Osteoblast (primary cell): Measurements from ENCODE around the gene CRHR1. TPM values are rescaled to one million over a fixed set of nuclear protein-coding genes. Genes with fewer than 3 reads are reported as not detected.

Source experiments
- DNase-seq: peaks from one replicate; pipeline ENCODE4 v3.0.0; 2011; ENCODE audit warnings: low spot score, mixed read lengths; ENCODE audit not compliant: insufficient read length; ENCODE audit errors: missing footprints
- H2AFZ ChIP-seq: 2 replicates; pipeline ENCODE4 v1.6.0; 2011; ENCODE audit warnings: mild to moderate bottlenecking, low read length
- H3K27ac ChIP-seq: 2 replicates; pipeline ENCODE4 v1.5.1; 2011; ENCODE audit warnings: mild to moderate bottlenecking, low read depth, low read length, moderate library complexity
- H3K27me3 ChIP-seq: 2 replicates; pipeline ENCODE4 v1.6.0; 2012; ENCODE audit warnings: mild to moderate bottlenecking, control low read depth, inconsistent platforms, low read length, moderate library complexity; ENCODE audit not compliant: insufficient read depth
- H3K36me3 ChIP-seq: 2 replicates; pipeline ENCODE4 v1.5.1; 2011; ENCODE audit warnings: mild to moderate bottlenecking, low read length, control low read depth, moderate library complexity; ENCODE audit not compliant: insufficient read depth
- H3K4me1 ChIP-seq: 2 replicates; pipeline ENCODE4 v1.5.1; 2011; ENCODE audit warnings: mild to moderate bottlenecking, low read length, control low read depth, moderate library complexity; ENCODE audit not compliant: insufficient read depth
- H3K4me2 ChIP-seq: 2 replicates; pipeline ENCODE4 v1.6.0; 2011; ENCODE audit warnings: mild to moderate bottlenecking, low read length; ENCODE audit not compliant: insufficient read depth
- H3K4me3 ChIP-seq: fragments of 200-600 bp; sonication (generic); 3 replicates; pipeline ENCODE4 v1.5.1; 2012; ENCODE audit warnings: mild to moderate bottlenecking, low read length, inconsistent platforms; ENCODE audit not compliant: insufficient read depth
- H3K79me2 ChIP-seq: 2 replicates; pipeline ENCODE4 v1.6.0; 2012; ENCODE audit warnings: mild to moderate bottlenecking, low read length, control low read depth, inconsistent platforms; ENCODE audit not compliant: insufficient read depth
- H3K9me3 ChIP-seq: 2 replicates; pipeline ENCODE4 v1.5.1; 2011; ENCODE audit warnings: low read depth, low read length, control low read depth
- H4K20me1 ChIP-seq: 2 replicates; pipeline ENCODE4 v1.6.0; 2012; ENCODE audit warnings: mild to moderate bottlenecking, low read length, control low read depth; ENCODE audit not compliant: insufficient read depth
- CTCF ChIP-seq: IDR thresholded peaks from 2 replicates; pipeline ENCODE4 v1.5.1; 2011; ENCODE audit warnings: mild to moderate bottlenecking, low read depth, low read length, moderate library complexity; ENCODE audit errors: extremely low read depth
- total RNA-seq: library from RNA; depleted of rRNA; stranded (reverse); fragments of >200 nt; gene quantifications from 2 replicates; pipeline ENCODE4 v1.2.3, GENCODE V29; 2012

CRHR1 gene
- total RNA-seq, 1 donor: not detected

GRCh38 chr17:45851464-45851863 is 67.3 kb downstream of the CRHR1 start:
- no peaks in the 10 kb centered on the region for H3K79me2 ChIP-seq
- no peak for TF ChIP-seq CTCF
- H4K20me1 ChIP-seq: no peaks in the 10 kb centered on the region
- DNase-seq: no peak
- H3K4me1 ChIP-seq: no peaks in the 10 kb centered on the region
- H3K4me3 ChIP-seq: no peak overlapping the region
- H3K27me3 ChIP-seq: no peaks in the 10 kb centered on the region
- H3K36me3 ChIP-seq: no peaks in the 10 kb centered on the region
- H2AFZ ChIP-seq: no peak overlapping the region
- H3K4me2 ChIP-seq: no peak overlapping the region
- no peaks in the 10 kb centered on the region for H3K9me3 ChIP-seq
- H3K27ac ChIP-seq: no peak overlapping the region

- Histone ChIP-seq H3K9me3 (no peaks in the 10 kb centered on the region), H3K27ac (no peak overlapping the region), H3K27me3 (no peaks in the 10 kb centered on the region), H4K20me1 (no peaks in the 10 kb centered on the region), H3K4me1 (no peaks in the 10 kb centered on the region), H2AFZ (no peak overlapping the region), H3K36me3 (no peaks in the 10 kb centered on the region), H3K4me2 (no peak overlapping the region), H3K79me2 (no peaks in the 10 kb centered on the region), H3K4me3 (no peak overlapping the region)
- no peak for TF ChIP-seq CTCF
- peak; percentile 62 for DNase-seq
These were observed 67.8 kb downstream of the CRHR1 start for GRCh38 chr17:45851873-45852272.

- no peaks in the 10 kb centered on the region for H3K4me1 ChIP-seq
- H3K36me3 ChIP-seq: no peaks in the 10 kb centered on the region
- no peaks in the 10 kb centered on the region for H3K9me3 ChIP-seq
- H3K27me3 ChIP-seq: no peaks in the 10 kb centered on the region
- H3K79me2 ChIP-seq: no peaks in the 10 kb centered on the region
- peak; percentile 94 for DNase-seq
- H3K4me2 ChIP-seq: no peak overlapping the region
- no peak overlapping the region for H3K4me3 ChIP-seq
- no peak overlapping the region for H3K27ac ChIP-seq
- H2AFZ ChIP-seq: no peak overlapping the region
- H4K20me1 ChIP-seq: no peaks in the 10 kb centered on the region
- peak; percentile 92 for TF ChIP-seq CTCF
These were observed 68.6 kb downstream of the CRHR1 start for GRCh38 chr17:45852535-45853297.

- H3K79me2 ChIP-seq: no peaks in the 10 kb centered on the region
- H3K27ac ChIP-seq: no peak overlapping the region
- no peak overlapping the region for H3K4me2 ChIP-seq
- no peak overlapping the region for H2AFZ ChIP-seq
- H4K20me1 ChIP-seq: no peaks in the 10 kb centered on the region
- no peak for DNase-seq
- no peaks in the 10 kb centered on the region for H3K9me3 ChIP-seq
- TF ChIP-seq CTCF: no peak
- no peaks in the 10 kb centered on the region for H3K4me1 ChIP-seq
- H3K27me3 ChIP-seq: no peaks in the 10 kb centered on the region
- H3K36me3 ChIP-seq: no peaks in the 10 kb centered on the region
- H3K4me3 ChIP-seq: no peak overlapping the region
These were observed 70.1 kb downstream of the CRHR1 start for GRCh38 chr17:45854209-45854608.
